Measurements from ENCODE around the gene APLN.

APLN gene

DNA sequence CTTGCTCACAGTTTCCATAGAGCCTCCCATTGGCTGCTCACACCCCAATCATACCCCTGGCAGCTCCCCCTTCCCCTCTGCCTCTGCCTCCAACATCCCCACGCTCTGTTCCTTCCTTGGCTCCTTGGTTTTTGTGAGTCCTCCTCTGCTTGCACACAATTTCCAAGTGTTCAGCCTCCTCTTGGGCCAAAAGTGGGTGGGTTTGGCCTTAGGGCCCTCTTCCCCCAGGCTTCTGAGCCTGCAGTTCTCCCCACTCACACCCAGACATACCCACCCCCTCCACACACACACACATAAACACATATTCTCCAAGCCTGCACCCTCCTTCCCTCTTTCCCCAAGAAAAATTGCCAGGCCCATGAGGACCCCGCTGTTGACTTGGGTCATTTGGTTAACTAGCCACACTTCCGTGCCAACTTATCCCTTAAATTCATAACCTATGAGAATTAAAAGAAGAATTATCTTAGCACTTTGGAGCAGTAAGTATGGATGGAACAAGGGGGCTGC is 4.5 kb downstream of the APLN start:
- Histone ChIP-seq H3K36me3 (ENCODE audit: control insufficient read depth, insufficient read depth, low read length) (no peaks in the 10 kb centered on the region), H3K27ac (ENCODE audit: low read depth, low read length) (no peak overlapping the region), H3K27me3 (ENCODE audit: control insufficient read depth, insufficient read depth, low read length) (peaks cover 92% of the 10 kb centered on the region), H3K4me1 (ENCODE audit: control insufficient read depth, insufficient read depth, low read length) (peaks cover 14% of the 10 kb centered on the region), H3K9me3 (ENCODE audit: control insufficient read depth, insufficient read depth, low read length) (no peaks in the 10 kb centered on the region), H3K4me3 (ENCODE audit: low read depth, low read length) (no peak overlapping the region), H3K9ac (ENCODE audit: low read depth, low read length) (no peak overlapping the region)

DNA sequence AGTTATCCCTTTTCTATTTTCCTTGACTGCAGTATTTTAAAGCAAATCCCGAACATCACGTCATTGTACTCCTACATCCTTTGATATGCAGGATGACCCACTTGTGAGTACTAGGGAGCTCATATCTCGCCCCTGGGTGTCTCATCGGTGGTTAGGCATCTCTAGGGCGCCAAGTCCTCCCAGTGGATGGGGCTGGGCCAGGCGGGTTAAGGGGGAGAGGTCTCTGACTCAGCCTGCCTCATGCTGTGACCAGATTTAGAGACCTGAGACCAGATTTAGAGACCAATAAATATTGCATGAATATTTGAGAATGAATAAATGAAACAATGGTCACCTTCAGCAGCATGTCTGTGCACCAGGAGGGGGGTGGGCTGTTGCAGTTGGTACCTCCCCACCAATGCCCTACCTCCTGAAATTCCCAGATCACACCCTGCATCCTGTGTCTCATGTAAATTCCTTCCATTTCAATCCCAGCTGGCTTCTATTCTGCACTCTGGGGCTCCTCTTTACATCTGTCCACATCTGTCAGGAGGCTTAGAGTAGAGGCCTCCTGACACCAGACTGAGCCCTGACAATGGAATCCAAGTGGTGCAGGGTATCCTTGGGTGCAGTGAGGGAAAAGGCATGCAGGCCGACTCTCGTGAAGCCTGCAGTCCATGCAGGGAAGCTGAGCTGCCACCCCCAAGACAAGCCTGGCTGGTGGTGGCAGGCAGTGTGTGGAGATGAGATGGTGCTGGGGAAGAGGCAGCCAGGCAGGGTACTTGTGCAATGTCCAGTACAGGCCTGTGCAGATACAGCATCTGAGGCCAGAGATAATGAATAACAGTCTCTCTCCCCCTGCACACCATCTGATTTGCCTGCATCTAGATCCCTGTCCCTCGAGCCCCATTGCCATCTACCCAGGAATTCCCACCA is 5.2 kb downstream of the APLN start:
- no peak overlapping the region for H3K9ac ChIP-seq (ENCODE audit: low read depth, low read length)
- no peak overlapping the region for H3K27ac ChIP-seq (ENCODE audit: low read depth, low read length)
- H3K27me3 ChIP-seq (ENCODE audit: control insufficient read depth, insufficient read depth, low read length): peaks cover 86% of the 10 kb centered on the region
- H3K36me3 ChIP-seq (ENCODE audit: control insufficient read depth, insufficient read depth, low read length): no peaks in the 10 kb centered on the region
- H3K9me3 ChIP-seq (ENCODE audit: control insufficient read depth, insufficient read depth, low read length): no peaks in the 10 kb centered on the region
- no peak overlapping the region for H3K4me3 ChIP-seq (ENCODE audit: low read depth, low read length)
- peaks cover 13% of the 10 kb centered on the region; the same call in 1 of the 2 replicates for H3K4me1 ChIP-seq (ENCODE audit: control insufficient read depth, insufficient read depth, low read length)

DNA sequence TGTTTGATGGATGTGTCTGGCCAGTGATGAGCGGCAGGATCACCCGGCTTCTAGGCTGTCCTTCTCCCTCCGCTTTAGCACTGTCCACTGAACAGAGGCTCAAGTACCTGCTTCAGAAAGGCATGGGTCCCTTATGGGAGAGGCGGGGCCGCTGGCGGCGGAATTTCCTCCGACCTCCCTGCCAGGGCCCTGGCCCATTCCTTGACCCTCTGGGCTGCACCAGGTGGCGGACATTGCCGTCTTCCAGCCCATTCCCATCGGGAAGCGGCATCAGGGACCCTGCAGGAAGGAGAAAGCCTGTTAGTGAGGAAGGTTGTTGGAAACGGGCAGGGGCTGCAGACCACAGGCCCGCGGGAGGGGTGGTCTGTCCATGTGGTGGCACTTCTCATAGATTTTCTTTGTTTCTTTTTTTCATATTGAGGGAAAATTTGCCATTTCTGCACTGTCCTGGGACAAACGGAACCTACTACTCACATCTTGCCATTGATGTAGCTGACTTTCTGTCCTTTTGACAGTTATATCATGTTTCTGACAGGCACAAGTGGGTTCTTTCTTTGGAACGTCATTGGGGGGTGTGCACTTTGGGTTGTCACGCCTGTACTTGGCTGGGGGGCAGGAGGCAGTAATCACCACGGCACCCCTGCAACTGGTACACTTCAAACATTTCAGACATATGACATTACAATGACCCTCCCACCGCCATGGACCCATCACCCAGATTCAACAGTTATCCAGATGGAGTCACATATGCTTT is 6.1 kb downstream of the APLN start:
- Histone ChIP-seq H3K9ac (ENCODE audit: low read depth, low read length) (no peak overlapping the region), H3K9me3 (ENCODE audit: control insufficient read depth, insufficient read depth, low read length) (no peaks in the 10 kb centered on the region), H3K27me3 (ENCODE audit: control insufficient read depth, insufficient read depth, low read length) (peaks cover 78% of the 10 kb centered on the region), H3K4me3 (ENCODE audit: low read depth, low read length) (no peak overlapping the region), H3K4me1 (ENCODE audit: control insufficient read depth, insufficient read depth, low read length) (peaks cover 8% of the 10 kb centered on the region; the same call in 1 of the 2 replicates), H3K36me3 (ENCODE audit: control insufficient read depth, insufficient read depth, low read length) (no peaks in the 10 kb centered on the region), H3K27ac (ENCODE audit: low read depth, low read length) (no peak overlapping the region)

DNA sequence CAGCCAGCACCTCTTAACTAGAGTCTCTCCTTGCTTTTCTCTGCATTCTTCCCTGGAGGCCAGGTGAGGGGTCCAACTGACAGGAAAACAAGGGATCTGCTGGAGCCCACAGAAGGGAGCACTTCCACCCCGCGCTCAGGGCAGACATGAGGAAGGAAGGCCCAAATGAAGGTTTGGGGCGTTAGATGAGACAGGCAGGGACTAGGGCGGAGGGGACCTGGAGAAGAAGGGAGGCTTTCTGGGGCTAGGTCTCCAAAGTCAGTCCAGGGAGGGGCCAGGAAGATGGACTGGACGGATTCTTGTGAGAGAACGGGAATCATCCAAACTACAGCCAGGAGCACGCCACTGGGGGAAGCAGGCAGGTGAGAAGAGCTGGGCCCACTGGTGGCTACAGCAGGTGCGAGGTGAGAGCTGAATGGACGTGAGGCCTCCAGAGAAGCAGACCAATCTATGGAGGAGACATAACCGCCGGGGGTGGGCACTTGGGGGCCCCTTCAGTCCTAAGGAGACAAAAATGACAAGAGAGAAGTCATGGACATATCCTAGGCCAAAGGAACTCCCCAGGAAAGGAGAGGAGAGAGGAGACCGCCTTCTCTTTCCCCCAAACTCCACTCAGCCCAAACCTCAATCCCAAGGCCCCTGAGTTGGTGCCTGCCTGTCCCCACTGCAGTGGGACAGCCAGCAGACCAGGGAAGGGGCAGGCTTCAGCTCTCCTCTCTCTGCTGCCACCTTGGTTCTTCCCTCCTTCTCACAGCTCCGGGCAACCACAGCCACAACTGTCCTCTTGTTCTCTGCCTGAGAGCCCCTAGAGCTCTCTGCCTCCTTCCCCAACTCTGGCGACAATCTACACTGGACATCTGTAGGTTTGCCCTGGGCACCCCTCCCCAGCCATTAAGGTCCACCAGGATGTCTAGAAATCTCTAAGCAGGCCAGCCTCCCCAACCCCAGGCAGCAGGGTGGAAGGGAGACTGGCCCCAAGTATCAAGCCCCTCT is 7.0 kb downstream of the APLN start:
- no peak overlapping the region for H3K9ac ChIP-seq (ENCODE audit: low read depth, low read length)
- H3K27ac ChIP-seq (ENCODE audit: low read depth, low read length): no peak overlapping the region
- no peak overlapping the region for H3K4me3 ChIP-seq (ENCODE audit: low read depth, low read length)

DNA sequence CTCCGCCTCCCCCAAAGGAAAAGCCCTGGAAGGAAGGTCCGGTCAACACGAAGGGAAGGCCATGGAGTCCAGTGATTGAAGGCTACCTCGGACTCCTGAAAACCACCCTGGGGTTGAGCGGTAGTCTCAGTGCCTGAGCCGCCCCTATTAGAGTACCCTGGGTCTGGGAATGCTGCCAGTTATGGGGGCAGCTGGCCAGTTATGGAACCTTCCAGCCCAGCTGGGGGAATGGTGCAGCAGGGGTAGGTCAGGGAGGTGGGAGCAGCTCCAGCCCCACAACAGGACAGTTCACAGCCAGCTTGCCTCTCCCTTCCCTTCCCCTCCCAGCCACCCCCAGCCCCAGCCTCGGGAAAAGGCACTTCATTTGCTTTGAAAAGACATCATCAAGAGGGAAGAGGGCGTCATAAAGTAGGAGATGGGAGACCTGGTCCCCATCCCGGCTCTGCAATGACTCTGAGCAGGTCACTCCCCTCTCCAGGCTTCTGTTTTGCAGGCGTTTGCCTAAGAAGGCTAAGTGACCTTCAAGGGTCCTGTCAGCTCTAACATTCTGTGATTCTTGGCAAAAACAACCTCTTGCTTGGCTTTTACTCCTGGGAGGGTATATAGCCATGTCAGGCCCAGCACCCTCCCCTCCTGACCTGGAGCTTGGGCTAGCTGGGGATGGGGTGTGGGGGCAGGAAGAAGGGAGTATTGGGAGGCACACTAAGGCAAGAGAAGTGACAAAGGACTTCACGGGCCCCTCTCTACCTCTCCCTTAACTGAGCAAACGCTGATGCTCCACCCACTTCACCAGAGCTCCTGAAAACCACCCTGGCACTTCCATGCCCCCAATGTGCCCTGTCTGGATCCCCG is 8.0 kb downstream of the APLN start:
- Histone ChIP-seq H3K27me3 (ENCODE audit: control insufficient read depth, insufficient read depth, low read length) (peaks cover 67% of the 10 kb centered on the region), H3K4me1 (ENCODE audit: control insufficient read depth, insufficient read depth, low read length) (0 out of 2 replicates have a peak, but pooled peaks cover 6% of the 10 kb centered on the region), H3K4me3 (ENCODE audit: low read depth, low read length) (no peak overlapping the region), H3K9ac (ENCODE audit: low read depth, low read length) (no peak overlapping the region), H3K36me3 (ENCODE audit: control insufficient read depth, insufficient read depth, low read length) (no peaks in the 10 kb centered on the region), H3K9me3 (ENCODE audit: control insufficient read depth, insufficient read depth, low read length) (no peaks in the 10 kb centered on the region), H3K27ac (ENCODE audit: low read depth, low read length) (no peak overlapping the region)

More for the DNA sequence above, 7.0 kb downstream of the APLN start:
- Histone ChIP-seq H3K9me3 (ENCODE audit: control insufficient read depth, insufficient read depth, low read length) (no peaks in the 10 kb centered on the region), H3K36me3 (ENCODE audit: control insufficient read depth, insufficient read depth, low read length) (no peaks in the 10 kb centered on the region), H3K27me3 (ENCODE audit: control insufficient read depth, insufficient read depth, low read length) (peaks cover 72% of the 10 kb centered on the region), H3K4me1 (ENCODE audit: control insufficient read depth, insufficient read depth, low read length) (0 out of 2 replicates have a peak, but pooled peaks cover 6% of the 10 kb centered on the region)

DNA sequence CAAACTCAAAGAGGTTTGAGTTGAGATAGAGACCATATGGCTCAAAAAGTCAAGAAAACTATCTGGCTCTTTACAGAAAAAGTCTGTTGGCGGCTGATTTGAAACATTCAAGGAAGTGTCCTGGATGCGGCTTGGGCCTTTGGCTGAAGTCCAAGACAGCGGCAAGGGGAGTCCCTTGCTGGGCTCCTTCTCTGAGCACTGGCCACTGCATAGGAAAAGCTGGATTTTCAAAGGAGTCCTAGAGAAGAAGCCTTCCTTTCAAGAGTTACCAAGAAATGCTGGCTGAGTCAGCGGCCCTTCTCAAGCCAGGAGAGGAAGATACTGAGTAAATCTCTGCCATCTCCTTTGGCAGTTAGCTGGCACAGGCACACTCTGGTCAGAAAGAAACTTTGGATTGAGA is 12.1 kb downstream of the APLN start:
- H3K9me3 ChIP-seq (ENCODE audit: control insufficient read depth, insufficient read depth, low read length): no peaks in the 10 kb centered on the region
- no peaks in the 10 kb centered on the region for H3K4me1 ChIP-seq (ENCODE audit: control insufficient read depth, insufficient read depth, low read length)
- H3K27me3 ChIP-seq (ENCODE audit: control insufficient read depth, insufficient read depth, low read length): peaks cover 25% of the 10 kb centered on the region
- H3K4me3 ChIP-seq (ENCODE audit: low read depth, low read length): no peak overlapping the region
- no peaks in the 10 kb centered on the region for H3K36me3 ChIP-seq (ENCODE audit: control insufficient read depth, insufficient read depth, low read length)
- no peak overlapping the region for H3K27ac ChIP-seq (ENCODE audit: low read depth, low read length)
- no peak overlapping the region for H3K9ac ChIP-seq (ENCODE audit: low read depth, low read length)

DNA sequence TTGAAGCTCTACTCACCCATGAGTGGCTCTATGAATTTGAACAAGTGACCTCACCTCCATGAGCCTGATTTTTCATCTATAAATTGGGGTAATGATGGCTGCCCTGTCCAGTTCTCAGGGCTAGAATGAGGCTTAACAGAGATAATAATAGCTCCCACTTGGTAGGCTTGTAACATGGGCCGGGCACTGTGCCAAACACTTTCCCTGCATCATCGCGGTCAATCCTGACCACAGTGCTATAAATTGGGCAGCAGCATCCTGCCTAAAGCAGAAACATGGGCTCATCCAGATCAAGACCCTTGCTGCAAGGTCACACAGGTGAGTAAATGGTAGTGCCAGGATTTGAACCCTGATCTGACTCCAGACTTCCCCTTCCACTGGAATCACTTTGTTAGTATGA is 12.8 kb downstream of the APLN start:
- no peak overlapping the region for H3K9ac ChIP-seq (ENCODE audit: low read depth, low read length)
- no peak overlapping the region for H3K27ac ChIP-seq (ENCODE audit: low read depth, low read length)
- H3K4me3 ChIP-seq (ENCODE audit: low read depth, low read length): no peak overlapping the region
- peaks cover 18% of the 10 kb centered on the region for H3K27me3 ChIP-seq (ENCODE audit: control insufficient read depth, insufficient read depth, low read length)
- no peaks in the 10 kb centered on the region for H3K9me3 ChIP-seq (ENCODE audit: control insufficient read depth, insufficient read depth, low read length)
- H3K36me3 ChIP-seq (ENCODE audit: control insufficient read depth, insufficient read depth, low read length): no peaks in the 10 kb centered on the region
- H3K4me1 ChIP-seq (ENCODE audit: control insufficient read depth, insufficient read depth, low read length): no peaks in the 10 kb centered on the region

DNA sequence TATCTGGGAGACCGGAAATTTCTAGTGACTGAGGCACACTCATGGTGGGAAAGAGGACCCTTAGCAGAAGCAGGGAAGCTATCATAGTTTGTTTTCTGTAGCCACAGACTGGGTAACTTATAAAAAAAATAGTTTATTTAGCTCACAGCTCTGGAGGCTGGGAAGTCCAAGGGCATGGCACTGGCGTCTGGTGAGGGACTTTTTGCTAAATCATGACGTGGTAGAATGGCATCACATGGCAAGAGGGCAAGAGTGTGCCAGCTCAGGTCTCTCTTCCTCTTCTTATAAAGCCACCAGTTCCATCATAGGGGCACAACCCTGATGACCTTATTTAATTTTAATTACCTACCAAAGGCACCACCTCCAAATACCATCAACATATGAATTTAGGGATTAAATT is 13.3 kb downstream of the APLN start:
- no peak overlapping the region for H3K9ac ChIP-seq (ENCODE audit: low read depth, low read length)
- peaks cover 13% of the 10 kb centered on the region for H3K27me3 ChIP-seq (ENCODE audit: control insufficient read depth, insufficient read depth, low read length)
- no peak overlapping the region for H3K27ac ChIP-seq (ENCODE audit: low read depth, low read length)
- no peaks in the 10 kb centered on the region for H3K36me3 ChIP-seq (ENCODE audit: control insufficient read depth, insufficient read depth, low read length)
- H3K9me3 ChIP-seq (ENCODE audit: control insufficient read depth, insufficient read depth, low read length): no peaks in the 10 kb centered on the region
- no peaks in the 10 kb centered on the region for H3K4me1 ChIP-seq (ENCODE audit: control insufficient read depth, insufficient read depth, low read length)
- H3K4me3 ChIP-seq (ENCODE audit: low read depth, low read length): no peak overlapping the region

DNA sequence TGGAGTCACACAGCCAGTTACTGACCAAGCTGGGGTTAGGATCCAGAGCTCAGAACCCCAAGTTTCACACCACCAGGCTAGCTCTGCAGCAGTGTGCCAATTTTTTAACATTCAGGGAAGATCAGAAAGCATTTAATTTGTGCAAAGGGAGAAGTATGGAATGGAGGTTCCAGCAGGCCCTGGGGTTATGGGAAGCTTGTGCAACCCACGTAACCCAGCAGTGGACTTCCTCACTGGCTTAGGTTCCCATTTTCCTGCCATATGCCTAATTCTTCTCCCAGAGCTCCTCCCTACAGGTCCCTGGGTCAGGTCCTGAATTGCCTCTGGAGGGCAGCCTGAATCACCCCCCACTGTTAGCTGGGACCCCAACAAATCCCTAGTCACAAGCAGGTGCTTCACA is 14.0 kb downstream of the APLN start:
- Histone ChIP-seq H3K9me3 (ENCODE audit: control insufficient read depth, insufficient read depth, low read length) (no peaks in the 10 kb centered on the region), H3K9ac (ENCODE audit: low read depth, low read length) (no peak overlapping the region), H3K4me1 (ENCODE audit: control insufficient read depth, insufficient read depth, low read length) (no peaks in the 10 kb centered on the region), H3K27me3 (ENCODE audit: control insufficient read depth, insufficient read depth, low read length) (peaks cover 8% of the 10 kb centered on the region), H3K36me3 (ENCODE audit: control insufficient read depth, insufficient read depth, low read length) (no peaks in the 10 kb centered on the region), H3K4me3 (ENCODE audit: low read depth, low read length) (no peak overlapping the region), H3K27ac (ENCODE audit: low read depth, low read length) (no peak overlapping the region)
